Stimulated activated CD4-positive, alpha-beta T cell treated with anti-CD3 and anti-CD28 coated beads, Interleukin-2, amount 100 ng/mL, for 24 hours (primary cell): ENCODE results near the gene PTGER3.
"Not testable (repeated sequence)": the region's sequence is repeated elsewhere in the genome, so short reads cannot be mapped to it uniquely, and the experiment has no call there.

ENCODE experiments used
- DNase-seq, 2 donors: peaks; one replicate each; pipeline ENCODE4 v3.0.0-alpha.2; 2020

PTGER3 gene

GRCh38 chr1:71001624-71002023 is 46.0 kb downstream of the PTGER3 start:
- no peak for DNase-seq

GRCh38 chr1:70997793-70998192 is 49.8 kb downstream of the PTGER3 start:
- DNase-seq: no peak

- DNase-seq: no peak
Measured at GRCh38 chr1:70994753-70995268, 52.8 kb downstream of the PTGER3 start.

GRCh38 chr1:70993798-70994197 is 53.8 kb downstream of the PTGER3 start:
- DNase-seq: no peak

GRCh38 chr1:70992521-70992920 is 55.1 kb downstream of the PTGER3 start:
- no peak for DNase-seq

GRCh38 chr1:70990469-70991253 is 57.0 kb downstream of the PTGER3 start:
- no peak for DNase-seq

GRCh38 chr1:70987497-70987896 is 60.1 kb downstream of the PTGER3 start:
- DNase-seq: no peak

GRCh38 chr1:70985776-70986225 is 61.8 kb downstream of the PTGER3 start:
- not testable (repeated sequence) for DNase-seq

GRCh38 chr1:70985278-70985677 is 62.3 kb downstream of the PTGER3 start:
- not testable (repeated sequence) for DNase-seq

- no peak for DNase-seq
Measured at GRCh38 chr1:70980361-70980760, 67.3 kb downstream of the PTGER3 start.

GRCh38 chr1:70979881-70980280 is 67.7 kb downstream of the PTGER3 start:
- DNase-seq: no peak

GRCh38 chr1:70979313-70979712 is 68.3 kb downstream of the PTGER3 start:
- no peak for DNase-seq

GRCh38 chr1:70978623-70979022 is 69.0 kb downstream of the PTGER3 start:
- DNase-seq: no peak

GRCh38 chr1:70977575-70977974 is 70.0 kb downstream of the PTGER3 start:
- no peak for DNase-seq

- no peak for DNase-seq
Measured at GRCh38 chr1:70977041-70977440, 70.6 kb downstream of the PTGER3 start.

- DNase-seq: no peak
Measured at GRCh38 chr1:70973754-70974153, 73.9 kb downstream of the PTGER3 start.

- no peak for DNase-seq
Measured at GRCh38 chr1:70970407-70970806, 77.2 kb downstream of the PTGER3 start.

- DNase-seq: no peak
Measured at GRCh38 chr1:70966018-70966638, 81.5 kb downstream of the PTGER3 start.

- DNase-seq: no peak
Measured at GRCh38 chr1:70963374-70963773, 84.2 kb downstream of the PTGER3 start.

- DNase-seq: no peak
Measured at GRCh38 chr1:70961374-70961975, 86.1 kb downstream of the PTGER3 start.

GRCh38 chr1:70948396-70949017 is 99.1 kb downstream of the PTGER3 start:
- no peak for DNase-seq

- DNase-seq: no peak
Measured at GRCh38 chr1:70947835-70948234, 99.8 kb downstream of the PTGER3 start.

GRCh38 chr1:70945676-70946075 is 101.9 kb downstream of the PTGER3 start:
- no peak for DNase-seq
